Esophagus muscularis mucosa (tissue), 4 donors: ENCODE measurements around the gene SLC16A14. TPM values are rescaled to one million over a fixed set of nuclear protein-coding genes. Genes with fewer than 3 reads are reported as not detected.

Source experiments
- DNase-seq: peaks from one replicate; pipeline ENCODE4 v3.0.0-alpha.2; 2017; ENCODE audit errors: extremely low spot score
- H3K27ac ChIP-seq, 4 donors: fragments of 200-600 bp; sonication (generic); replicated peaks in 1 of 4; 1 replicate in 3 of 4; 2 replicates in 1 of 4; pipeline ENCODE4 v1.5.1; 2016 to 2019; ENCODE audit warnings: mild to moderate bottlenecking in 1 of 4
- H3K27me3 ChIP-seq, 4 donors: fragments of 200-600 bp; sonication (generic); one replicate each; pipeline versions ENCODE4 v1.5.1 to v1.6.0; 2016 to 2019
- H3K36me3 ChIP-seq, 4 donors: fragments of 200-600 bp; sonication (generic); one replicate each; pipeline ENCODE4 v1.5.1; 2016 to 2019
- H3K4me1 ChIP-seq, 4 donors: fragments of 200-600 bp; sonication (generic); one replicate each; pipeline ENCODE4 v1.5.1; 2016 to 2019
- H3K4me3 ChIP-seq, 4 donors: fragments of 200-600 bp; sonication (generic); 1 replicate in 2 of 4; 2 replicates in 2 of 4; pipeline ENCODE4 v1.5.1; 2016 to 2019; ENCODE audit warnings: mild to moderate bottlenecking in 4 of 4, moderate library complexity in 1 of 4
- H3K9me3 ChIP-seq, 4 donors: fragments of 200-600 bp; sonication (generic); 1 replicate in 3 of 4; 2 replicates in 1 of 4; pipeline ENCODE4 v1.5.1; 2016 to 2019
- CTCF ChIP-seq, 3 experiments: fragments of 200-600 bp in 2 of 3; fragments of 450-650 bp in 1 of 3; sonication (generic) in 2 of 3; IDR thresholded peaks; one replicate each; pipeline ENCODE4 v1.5.1; 2017 to 2019; ENCODE audit warnings: antibody characterized with exemption in 3 of 3, mild to moderate bottlenecking in 2 of 3, moderate library complexity in 1 of 3
- EP300 ChIP-seq: sonication (generic); formaldehyde crosslinking; IDR thresholded peaks from one replicate; pipeline ENCODE4 v1.6.1; 2017; ENCODE audit warnings: antibody characterized with exemption
- POLR2A ChIP-seq: fragments of 450-650 bp; IDR thresholded peaks from one replicate; pipeline ENCODE4 v1.6.1; 2017; ENCODE audit warnings: antibody characterized with exemption, moderate library complexity, mild to moderate bottlenecking, low read depth
- POLR2AphosphoS5 ChIP-seq, 2 donors: sonication (generic); formaldehyde crosslinking; IDR thresholded peaks; one replicate each; pipeline ENCODE4 v1.6.1; 2017; ENCODE audit warnings: antibody characterized with exemption in 2 of 2
- WGBS: methylation state at CpG from one replicate; pipeline ENCODE4 v1.1.5; 2018; 5-methylcytosine and 5-hydroxymethylcytosine counted together
- intact Hi-C: fragments of 100-400 bp; cut with DNase I; formaldehyde crosslinking; loops from one replicate; pipeline ENCODE4 v1.15.1; 2023
- total RNA-seq, 4 donors: library from RNA; depleted of rRNA; stranded (reverse); fragments of >200 nt; gene quantifications; one replicate each; pipeline versions ENCODE4 v1.1.0 to v1.2.1, GENCODE V29; 2016

Gene SLC16A14
- total RNA-seq, 4 donors from 2014 or later, result 1.7 to 2.8 (median 2.3) TPM

DNA sequence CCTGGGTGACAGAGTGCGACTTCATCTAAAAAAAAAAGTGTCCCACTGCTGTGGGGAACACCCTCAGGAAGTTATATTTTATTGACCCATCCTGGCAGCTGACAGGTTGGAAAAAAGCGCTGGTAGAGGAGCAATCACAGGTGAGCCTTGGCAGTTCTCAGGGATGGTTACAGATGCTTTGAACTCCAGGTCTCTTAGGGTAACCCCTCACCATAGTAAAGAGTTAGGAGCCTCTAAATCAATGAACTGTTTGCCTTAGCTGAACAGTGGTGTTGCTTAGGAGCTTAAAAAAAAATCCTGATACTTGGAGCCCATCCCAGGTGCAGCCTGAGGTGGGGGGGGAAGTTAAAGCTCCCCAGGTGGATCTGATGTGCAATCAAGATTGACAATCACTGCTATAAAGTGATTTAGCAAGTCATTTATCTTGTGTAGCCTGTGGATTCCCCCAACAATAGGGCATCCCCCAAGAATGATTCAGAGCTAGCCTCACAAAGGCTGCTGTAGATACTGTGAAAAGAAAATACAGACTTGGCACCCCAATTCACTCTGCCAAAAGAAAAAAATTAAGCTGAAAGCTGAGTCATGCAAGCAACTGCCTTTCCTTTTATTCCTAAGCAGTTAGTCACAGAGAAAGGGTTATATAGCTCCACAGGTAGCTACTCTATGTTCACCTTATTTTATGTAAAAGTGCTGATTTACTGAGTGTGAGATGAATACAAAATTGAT lies 14.8 kb downstream of the SLC16A14 start:
- no peaks in the 10 kb centered on the region for H3K27me3 ChIP-seq
- no peak for TF ChIP-seq POLR2A
- TF ChIP-seq CTCF (IDR thresholded peaks at IDR 0.05), result no peak
- no peak for TF ChIP-seq POLR2AphosphoS5 (IDR thresholded peaks at IDR 0.05)
- TF ChIP-seq EP300, result no peak
- peaks cover 0 to 9% (median 6%) of the 10 kb centered on the region in 4 donors for H3K4me1 ChIP-seq
- no peak overlapping the region for H3K4me3 ChIP-seq
- WGBS, result 87% methylated on average over 2 of the region's 2 CpGs
- H3K36me3 ChIP-seq, result no peaks in the 10 kb centered on the region
- intact Hi-C loops, result no loop called here
- no peak for DNase-seq
- no peak overlapping the region for H3K27ac ChIP-seq
- H3K9me3 ChIP-seq, result no peaks in the 10 kb centered on the region

GRCh38 chr2:230052299-230052698 lies 16.4 kb downstream of the SLC16A14 start:
- 62% methylated on average over 2 of the region's 2 CpGs for WGBS

DNA sequence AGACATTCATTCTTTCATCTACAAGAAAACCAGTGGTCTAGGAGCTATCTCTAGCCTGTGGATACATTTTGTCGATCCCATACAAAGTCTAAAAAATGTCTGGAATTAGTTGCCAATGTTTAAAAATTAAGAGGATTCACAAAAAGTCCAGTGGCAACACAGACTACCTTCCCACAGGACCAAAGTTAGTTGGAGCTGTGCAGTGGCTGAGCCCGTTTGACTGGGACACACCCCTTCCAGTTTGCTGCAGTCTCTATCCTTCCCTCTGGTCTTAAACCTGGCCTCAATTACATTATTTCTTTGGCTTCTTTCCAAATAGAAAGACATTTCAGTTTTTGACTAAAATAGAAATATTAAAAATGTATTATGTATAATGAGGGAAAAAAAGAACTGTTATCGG lies 18.6 kb downstream of the SLC16A14 start:
- 74% methylated on average over 3 of the region's 3 CpGs for WGBS
- intact Hi-C loops, result no loop called here

More at GRCh38 chr2:230052299-230052698, 16.4 kb downstream of the SLC16A14 start:
- H3K4me3 ChIP-seq, result no peak overlapping the region
- no peak for TF ChIP-seq POLR2AphosphoS5 (IDR thresholded peaks at IDR 0.05)
- no peak for TF ChIP-seq EP300
- no peak for TF ChIP-seq POLR2A
- no peak for TF ChIP-seq CTCF (IDR thresholded peaks at IDR 0.05)
- H3K36me3 ChIP-seq, result no peaks in the 10 kb centered on the region
- H3K9me3 ChIP-seq, result no peaks in the 10 kb centered on the region
- H3K27ac ChIP-seq, result no peak overlapping the region
- peaks cover 0 to 9% (median 6%) of the 10 kb centered on the region in 4 donors for H3K4me1 ChIP-seq
- no peaks in the 10 kb centered on the region for H3K27me3 ChIP-seq
- DNase-seq, result no peak
- intact Hi-C loops, result no loop called here

DNA sequence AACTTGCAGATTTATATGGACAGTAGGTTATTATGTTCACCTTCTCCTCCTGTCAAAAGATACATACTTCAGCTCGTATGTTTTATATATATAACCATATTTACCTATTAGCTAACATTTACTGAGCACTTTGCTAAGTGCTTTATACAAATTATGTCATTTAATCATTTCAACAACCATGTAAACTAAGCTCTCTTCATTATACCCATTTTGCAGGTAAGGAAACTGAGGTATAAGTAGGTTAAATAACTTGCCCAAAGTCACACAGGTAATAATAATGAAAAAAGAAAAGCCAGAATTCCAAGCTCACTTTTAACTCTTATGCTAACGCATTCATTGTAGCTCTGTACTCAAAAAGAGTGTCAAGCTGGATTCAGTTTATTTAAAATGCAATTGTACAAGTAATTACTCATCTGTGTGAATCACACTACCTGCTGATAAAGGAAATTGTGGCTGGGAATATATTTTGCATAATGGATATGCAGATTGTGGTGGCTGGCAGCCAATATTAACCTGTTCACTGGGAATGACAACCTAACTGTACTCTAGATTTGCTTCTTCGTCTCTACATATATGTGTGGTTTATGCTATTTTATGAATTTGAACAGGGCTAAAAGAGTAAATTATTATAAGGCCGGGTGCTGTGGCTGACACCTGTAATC lies 20.6 kb downstream of the SLC16A14 start:
- Histone ChIP-seq H3K27ac (no peak overlapping the region), H3K4me1 (no peaks in the 10 kb centered on the region), H3K4me3 (no peak overlapping the region), H3K36me3 (peaks cover 0 to 19% (median 10%) of the 10 kb centered on the region in 4 donors), H3K9me3 (no peaks in the 10 kb centered on the region), H3K27me3 (no peaks in the 10 kb centered on the region)
- intact Hi-C loops, result no loop called here
- TF ChIP-seq CTCF (IDR thresholded peaks at IDR 0.05) (no peak), POLR2A (no peak), EP300 (no peak), POLR2AphosphoS5 (IDR thresholded peaks at IDR 0.05) (no peak)
- 88% methylated on average over 4 of the region's 4 CpGs for WGBS
- DNase-seq, result no peak

More for the DNA sequence above, 18.6 kb downstream of the SLC16A14 start:
- H3K36me3 ChIP-seq, result peaks cover 0 to 16% (median 10%) of the 10 kb centered on the region in 4 donors
- H3K27me3 ChIP-seq, result no peaks in the 10 kb centered on the region
- H3K27ac ChIP-seq, result no peak overlapping the region
- peaks cover 0 to 9% (median 6%) of the 10 kb centered on the region in 4 donors for H3K4me1 ChIP-seq
- H3K4me3 ChIP-seq, result no peak overlapping the region
- TF ChIP-seq POLR2A, result no peak
- no peak for TF ChIP-seq POLR2AphosphoS5 (IDR thresholded peaks at IDR 0.05)
- DNase-seq, result no peak
- no peaks in the 10 kb centered on the region for H3K9me3 ChIP-seq

- H3K27me3 ChIP-seq, result no peaks in the 10 kb centered on the region
- peaks cover 0 to 19% (median 10%) of the 10 kb centered on the region in 4 donors for H3K36me3 ChIP-seq
- 97% methylated on average over 14 of the region's 16 CpGs for WGBS
- H3K4me1 ChIP-seq, result no peaks in the 10 kb centered on the region
- TF ChIP-seq POLR2A, result no peak
- no peaks in the 10 kb centered on the region for H3K9me3 ChIP-seq
- no peak overlapping the region for H3K4me3 ChIP-seq
- H3K27ac ChIP-seq, result no peak overlapping the region
- intact Hi-C loops, result no loop called here
- no peak for DNase-seq
Measured at GRCh38 chr2:230046491-230046890, 22.2 kb downstream of the SLC16A14 start.
